Upper lobe of right lung (tissue), 1 donor: ENCODE data around the gene UBR2. TPM values are rescaled to one million over a fixed set of nuclear protein-coding genes. Genes with fewer than 3 reads are reported as not detected.

ENCODE experiments used
- ATAC-seq: fragments of 200-7000 bp; cut with Tn5 transposase; one replicate; pipeline ENCODE4 v1.9.1; 2020; ENCODE audit warnings: mild to moderate bottlenecking, moderate library complexity
- DNase-seq: peaks from one replicate; pipeline ENCODE4 v3.0.0-alpha.2; 2020
- H3K27ac ChIP-seq: fragments of 200-600 bp; one replicate; pipeline ENCODE4 v1.8.0; 2022
- H3K27me3 ChIP-seq: fragments of 200-600 bp; one replicate; pipeline ENCODE4 v1.8.0; 2022; ENCODE audit warnings: mild to moderate bottlenecking
- H3K36me3 ChIP-seq: fragments of 200-600 bp; one replicate; pipeline ENCODE4 v1.8.0; 2022
- H3K4me1 ChIP-seq: fragments of 200-600 bp; one replicate; pipeline ENCODE4 v1.8.0; 2022
- H3K4me3 ChIP-seq: fragments of 200-600 bp; one replicate; pipeline ENCODE4 v1.8.0; 2022; ENCODE audit warnings: mild to moderate bottlenecking
- H3K9me3 ChIP-seq: fragments of 200-600 bp; one replicate; pipeline ENCODE4 v1.8.0; 2022
- CTCF ChIP-seq: fragments of 200-600 bp; IDR thresholded peaks from one replicate; pipeline ENCODE4 v1.8.0; 2022; ENCODE audit warnings: antibody characterized with exemption
- intact Hi-C: fragments of 100-400 bp; cut with DNase I; formaldehyde crosslinking; loops from one replicate; pipeline ENCODE4 v1.11.0; 2022
- total RNA-seq: library from RNA; stranded (reverse); fragmentation: NEBNext Ultra II Directional; extraction: Animal tissue kit (Norgen Biotek cat#: 25700); gene quantifications from one replicate; pipeline ENCODE4 v1.2.1, GENCODE V29; 2021
- donor health status: DM: no; HTN: yes; CAD: no; lungs with severe emphysema.

Gene UBR2
- total RNA-seq, 1 donor from 2014 or later: 36.6 TPM

- no peak for TF ChIP-seq CTCF
- Histone ChIP-seq H3K4me3 (no peak overlapping the region), H3K9me3 (no peaks in the 10 kb centered on the region), H3K27me3 (no peaks in the 10 kb centered on the region), H3K4me1 (no peaks in the 10 kb centered on the region), H3K27ac (no peak overlapping the region), H3K36me3 (peaks cover 38% of the 10 kb centered on the region)
- DNase-seq (no peak), ATAC-seq (no peak)
- intact Hi-C loops: no loop called here
Observed at GRCh38 chr6:42627044-42627443, 63.2 kb downstream of the UBR2 start.

DNA sequence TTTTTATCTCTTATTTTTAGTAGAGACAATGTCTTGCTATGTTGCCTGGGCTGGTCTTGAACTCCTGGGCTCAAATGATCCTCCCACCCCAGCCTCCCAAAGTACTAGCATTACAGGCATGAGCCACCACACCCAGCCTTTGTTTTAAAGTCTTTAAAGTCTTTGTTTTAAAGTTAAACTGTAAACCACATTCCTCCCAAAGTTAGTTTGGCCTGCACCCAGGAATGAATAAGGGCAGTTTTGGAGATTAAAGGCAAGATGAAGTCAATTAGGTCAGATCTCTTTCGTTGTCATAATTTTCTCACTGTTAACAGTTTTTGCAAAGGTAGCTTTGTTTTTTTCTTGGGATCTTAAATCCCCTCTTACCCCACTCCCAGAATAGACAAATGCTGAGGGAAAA lies 63.8 kb downstream of the UBR2 start:
- Histone ChIP-seq H3K27ac (no peak overlapping the region), H3K27me3 (no peaks in the 10 kb centered on the region)

GRCh38 chr6:42628604-42629003 lies 64.8 kb downstream of the UBR2 start:
- H3K4me1 ChIP-seq: no peaks in the 10 kb centered on the region
- TF ChIP-seq CTCF: no peak
- H3K27ac ChIP-seq: no peak overlapping the region
- H3K9me3 ChIP-seq: no peaks in the 10 kb centered on the region
- intact Hi-C loops: no loop called here
- peaks cover 54% of the 10 kb centered on the region for H3K36me3 ChIP-seq
- DNase-seq (no peak), ATAC-seq (no peak)
- H3K27me3 ChIP-seq: no peaks in the 10 kb centered on the region
- H3K4me3 ChIP-seq: no peak overlapping the region

More for the DNA sequence above, 63.8 kb downstream of the UBR2 start:
- Histone ChIP-seq H3K9me3 (no peaks in the 10 kb centered on the region), H3K4me3 (no peak overlapping the region), H3K4me1 (no peaks in the 10 kb centered on the region), H3K36me3 (peaks cover 44% of the 10 kb centered on the region)
- DNase-seq: no peak
- intact Hi-C loops: no loop called here
- ATAC-seq: no peak
- no peak for TF ChIP-seq CTCF

DNA sequence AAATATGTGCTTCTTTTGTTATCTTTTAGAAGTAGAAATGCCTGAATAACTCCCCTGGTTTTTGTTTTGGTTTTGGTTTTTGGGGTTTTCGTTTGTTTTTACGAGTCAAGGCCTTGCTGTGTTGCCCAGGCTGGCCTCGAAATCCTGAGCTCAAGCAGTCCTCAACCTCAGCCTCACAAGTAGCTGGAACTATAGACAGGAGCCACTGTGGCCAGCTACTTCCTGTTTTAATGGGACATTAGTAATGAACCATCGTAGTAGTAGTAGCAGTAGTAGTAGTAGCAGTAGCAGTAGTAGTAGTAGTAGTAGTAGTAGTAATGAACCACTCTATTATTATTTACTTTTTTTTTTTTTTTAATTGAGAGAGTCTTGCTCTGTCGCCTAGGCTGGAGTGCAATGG lies 66.0 kb downstream of the UBR2 start:
- H3K36me3 ChIP-seq: peaks cover 65% of the 10 kb centered on the region
- no peaks in the 10 kb centered on the region for H3K4me1 ChIP-seq
- DNase-seq (no peak), ATAC-seq (peak; percentile 26)
- H3K27me3 ChIP-seq: no peaks in the 10 kb centered on the region
- no peaks in the 10 kb centered on the region for H3K9me3 ChIP-seq
- no peak overlapping the region for H3K4me3 ChIP-seq
- no peak for TF ChIP-seq CTCF
- intact Hi-C loops: no loop called here
- no peak overlapping the region for H3K27ac ChIP-seq

DNA sequence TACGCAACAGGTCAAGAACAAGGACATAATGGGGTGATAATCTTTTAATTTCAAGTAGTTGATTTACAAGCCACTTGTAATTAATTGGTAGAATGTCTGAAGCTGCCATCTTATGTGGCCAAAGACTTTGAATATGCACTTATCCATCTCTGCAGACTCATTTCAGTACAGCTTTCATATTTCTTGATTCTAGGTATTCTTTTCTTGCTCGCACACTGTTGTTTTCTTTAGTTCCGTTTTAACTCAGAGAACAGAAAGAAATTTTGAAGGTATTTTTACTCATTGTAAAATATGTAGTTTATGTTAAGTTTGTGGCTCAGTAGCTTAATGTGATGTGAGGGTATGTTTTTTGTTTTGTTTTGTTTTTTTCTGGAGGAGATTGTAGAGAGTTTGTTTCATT lies 73.9 kb downstream of the UBR2 start:
- no peaks in the 10 kb centered on the region for H3K27me3 ChIP-seq
- DNase-seq (no peak), ATAC-seq (no peak)
- H3K9me3 ChIP-seq: no peaks in the 10 kb centered on the region
- H3K4me3 ChIP-seq: no peak overlapping the region
- TF ChIP-seq CTCF: no peak
- peaks cover 95% of the 10 kb centered on the region for H3K36me3 ChIP-seq
- no peak overlapping the region for H3K27ac ChIP-seq
- intact Hi-C loops: no loop called here
- no peaks in the 10 kb centered on the region for H3K4me1 ChIP-seq

DNA sequence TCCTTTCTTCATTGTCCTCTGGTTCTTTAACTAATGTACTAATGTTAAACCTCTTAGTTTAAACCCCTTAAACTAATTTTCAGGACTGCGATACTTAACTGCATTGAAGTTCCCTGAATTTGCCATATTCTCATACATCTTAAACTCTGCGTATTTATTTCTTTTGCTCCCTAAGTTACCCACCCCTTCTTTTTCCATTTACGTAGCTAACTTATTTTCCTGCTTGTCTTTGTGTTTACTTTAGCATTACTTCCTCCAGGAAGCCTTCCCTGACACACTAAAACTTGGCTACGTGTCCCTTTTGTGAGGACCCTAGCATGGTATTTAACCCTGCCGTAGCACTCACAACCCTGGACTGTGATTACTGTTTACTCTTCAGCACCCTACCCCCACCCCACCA lies 79.0 kb downstream of the UBR2 start:
- no peaks in the 10 kb centered on the region for H3K27me3 ChIP-seq
- peaks cover 97% of the 10 kb centered on the region for H3K36me3 ChIP-seq
- ATAC-seq (no peak), DNase-seq (no peak)
- H3K27ac ChIP-seq: no peak overlapping the region
- no peaks in the 10 kb centered on the region for H3K9me3 ChIP-seq
- no peaks in the 10 kb centered on the region for H3K4me1 ChIP-seq
- no peak overlapping the region for H3K4me3 ChIP-seq
- no peak for TF ChIP-seq CTCF
- intact Hi-C loops: no loop called here
